AG04450 (cell line): Measurements from ENCODE around the gene TBC1D25. TPM values are rescaled to one million over a fixed set of nuclear protein-coding genes. Genes with fewer than 3 reads are reported as not detected.

Experiments
- CTCF ChIA-PET: fragments of 300-600, 350-600 bp; formaldehyde crosslinking; extraction: SDS; loops from one replicate; lab custom pipeline; 2022; ENCODE audit warnings: antibody characterized with exemption, inconsistent platforms; lab: Charles Lee
- POLR2A ChIA-PET: fragments of 350-600 bp; formaldehyde crosslinking; extraction: SDS; loops from one replicate; lab custom pipeline; 2021; ENCODE audit warnings: antibody characterized with exemption, inconsistent platforms; lab: Yijun Ruan, JAX
- DNase-seq: peaks from one replicate; pipeline ENCODE4 v3.0.0-alpha.2; 2011; ENCODE audit warnings: low read depth, low spot score
- H3K27ac ChIP-seq: one replicate; pipeline ENCODE4 v1.5.1; 2012; ENCODE audit warnings: low read depth, low read length, control low read depth
- H3K27me3 ChIP-seq: one replicate; pipeline ENCODE4 v1.6.0; 2012; ENCODE audit warnings: low read length; ENCODE audit not compliant: control insufficient read depth, insufficient read depth
- H3K4me3 ChIP-seq: 2 replicates; pipeline ENCODE4 v1.5.1; 2011; ENCODE audit warnings: mild to moderate bottlenecking, low read depth, low read length, control low read depth
- H3K9me3 ChIP-seq: 2 replicates; pipeline ENCODE4 v1.5.1; 2012; ENCODE audit warnings: low read length; ENCODE audit not compliant: control insufficient read depth, insufficient read depth
- CTCF ChIP-seq: IDR thresholded peaks from 2 replicates; pipeline ENCODE4 v1.5.1; 2011; ENCODE audit warnings: low read depth, low read length, control low read depth, inconsistent platforms
- polyA plus RNA-seq: library from polyadenylated mRNA; depleted of rRNA; stranded (reverse); fragments of >200 nt; gene quantifications from 2 replicates; pipeline ENCODE4 v1.2.3, GENCODE V29; 2011

Gene TBC1D25
- polyA plus RNA-seq, 1 experiment, result 7.9 TPM

- Histone ChIP-seq H3K27ac (no peak overlapping the region), H3K4me3 (no peak overlapping the region), H3K9me3 (peaks cover 3% of the 10 kb centered on the region; the same call in 1 of the 2 replicates), H3K27me3 (no peaks in the 10 kb centered on the region)
- ChIA-PET CTCF (no interaction called here), POLR2A (interaction anchor here (0.6 to 1.5 kb wide), 4 partner anchors 12 to 57 kb away, joined by 3 to 5 read pairs (median 4); no protein-coding TSS in a partner anchor)
- TF ChIP-seq CTCF, result no peak
- no peak for DNase-seq
Observed at GRCh38 chrX:48579259-48579658, 39.7 kb downstream of the TBC1D25 start.

- CTCF ChIA-PET, result no interaction called here
- TF ChIP-seq CTCF, result no peak
- no peaks in the 10 kb centered on the region for H3K27me3 ChIP-seq
- H3K9me3 ChIP-seq, result peaks cover 2% of the 10 kb centered on the region; the same call in 1 of the 2 replicates
- DNase-seq, result no peak
- H3K4me3 ChIP-seq, result no peak overlapping the region
- H3K27ac ChIP-seq, result no peak overlapping the region
- POLR2A ChIA-PET, result no interaction called here
Observed at GRCh38 chrX:48580662-48581061, 41.1 kb downstream of the TBC1D25 start.

- TF ChIP-seq CTCF, result no peak
- H3K4me3 ChIP-seq, result no peak overlapping the region
- no peak overlapping the region for H3K27ac ChIP-seq
- POLR2A ChIA-PET, result no interaction called here
- H3K27me3 ChIP-seq, result no peaks in the 10 kb centered on the region
- CTCF ChIA-PET, result no interaction called here
- no peak for DNase-seq
- no peaks in the 10 kb centered on the region for H3K9me3 ChIP-seq
Observed at GRCh38 chrX:48584698-48585097, 45.2 kb downstream of the TBC1D25 start.

GRCh38 chrX:48589482-48590162, 50.1 kb downstream of the TBC1D25 start:
- H3K4me3 ChIP-seq, result no peak overlapping the region
- TF ChIP-seq CTCF, result no peak
- no peak for DNase-seq
- no peaks in the 10 kb centered on the region; the same call in 1 of the 2 replicates for H3K9me3 ChIP-seq
- no peak overlapping the region for H3K27ac ChIP-seq
- H3K27me3 ChIP-seq, result no peaks in the 10 kb centered on the region
- CTCF ChIA-PET, result no interaction called here
- POLR2A ChIA-PET, result interaction anchor here (0.6 to 0.7 kb wide), 2 partner anchors 15 to 50 kb away, joined by 4 to 5 read pairs; partner anchors contain the start of genes RBM3 and TBC1D25

GRCh38 chrX:48590203-48591103, 50.9 kb downstream of the TBC1D25 start:
- no peaks in the 10 kb centered on the region; the same call in 1 of the 2 replicates for H3K9me3 ChIP-seq
- CTCF ChIA-PET, result no interaction called here
- POLR2A ChIA-PET, result interaction anchor here (0.6 to 1.5 kb wide), 4 partner anchors 12 to 307 kb away, joined by 3 to 4 read pairs (median 3); partner anchors contain the start of genes PQBP1, RBM3 and TIMM17B
- no peak for DNase-seq
- no peak overlapping the region for H3K4me3 ChIP-seq
- peak overlapping the region; percentile 11 for H3K27ac ChIP-seq
- no peaks in the 10 kb centered on the region for H3K27me3 ChIP-seq
- no peak for TF ChIP-seq CTCF
